Endodermal cell (in vitro differentiated cells): Measurements from ENCODE around the gene SLCO2A1. TPM values are rescaled to one million over a fixed set of nuclear protein-coding genes. Genes with fewer than 3 reads are reported as not detected.

Experiments used
- DNase-seq: peaks from one replicate; pipeline ENCODE4 v3.0.0-alpha.2; 2017
- H3K27ac ChIP-seq: 2 replicates; pipeline ENCODE4 v1.5.1; 2013; ENCODE audit warnings: mild to moderate bottlenecking, low read depth, low read length, moderate library complexity
- H3K27me3 ChIP-seq: 2 replicates; pipeline ENCODE4 v1.6.1; 2013; ENCODE audit warnings: mild to moderate bottlenecking, low read length, moderate library complexity; ENCODE audit not compliant: insufficient read depth, control insufficient read depth, poor library complexity, severe bottlenecking
- H3K36me3 ChIP-seq: 2 replicates; pipeline ENCODE4 v1.7.0; 2013; ENCODE audit warnings: mild to moderate bottlenecking, low read length, moderate library complexity; ENCODE audit not compliant: control insufficient read depth, insufficient read depth
- H3K4me1 ChIP-seq: one replicate; pipeline ENCODE4 v1.7.0; 2013; ENCODE audit warnings: low read length; ENCODE audit not compliant: control insufficient read depth, insufficient read depth
- H3K4me3 ChIP-seq: 2 replicates; pipeline ENCODE4 v1.5.1; 2013; ENCODE audit warnings: mild to moderate bottlenecking, low read length, moderate library complexity
- H3K9ac ChIP-seq: 2 replicates; pipeline ENCODE4 v1.6.1; 2013; ENCODE audit warnings: mild to moderate bottlenecking, low read length, moderate library complexity; ENCODE audit not compliant: poor library complexity, severe bottlenecking; ENCODE audit errors: extremely low read depth
- H3K9me3 ChIP-seq: 2 replicates; pipeline ENCODE4 v1.6.1; 2013; ENCODE audit warnings: mild to moderate bottlenecking, low read length, moderate library complexity; ENCODE audit not compliant: control insufficient read depth
- H3K27ac Mint-ChIP-seq: 2 replicates; pipeline ENCODE4 v1.8.0; 2020; ENCODE audit warnings: mixed read lengths
- H3K27me3 Mint-ChIP-seq: 2 replicates; pipeline ENCODE4 v1.8.0; 2021; ENCODE audit warnings: mild to moderate bottlenecking, mixed read lengths; ENCODE audit not compliant: insufficient read depth
- H3K36me3 Mint-ChIP-seq: 2 replicates; pipeline ENCODE4 v1.8.0; 2020; ENCODE audit warnings: low read depth, mixed read lengths
- H3K4me1 Mint-ChIP-seq: 2 replicates; pipeline ENCODE4 v1.8.0; 2020; ENCODE audit warnings: mixed read lengths
- H3K4me3 Mint-ChIP-seq: 2 replicates; pipeline ENCODE4 v1.8.0; 2020; ENCODE audit warnings: mild to moderate bottlenecking, moderate library complexity, mixed read lengths
- H3K9me3 Mint-ChIP-seq: 2 replicates; pipeline ENCODE4 v1.8.0; 2020; ENCODE audit warnings: mild to moderate bottlenecking, mixed read lengths
- CTCF ChIP-seq: fragments of 200-600 bp; sonication (generic); conservative IDR thresholded peaks from 2 replicates; pipeline ENCODE4 v1.5.0; 2021; ENCODE audit warnings: antibody characterized with exemption, mild to moderate bottlenecking
- WGBS, 2 experiments: methylation state at CpG; one replicate each; pipeline versions ENCODE4 v1.1.5 to v1.1.7; 2013; ENCODE audit warnings: missing lambda C conversion rate in 2 of 2, mixed read lengths in 1 of 2; ENCODE audit not compliant: insufficient coverage in 1 of 2, insufficient read length in 1 of 2; 5-methylcytosine and 5-hydroxymethylcytosine counted together
- total RNA-seq, 2 donors: library from RNA; stranded (reverse); fragmentation: NEBNext Ultra II Directional in 1 of 2; extraction: Animal tissue kit (Norgen Biotek cat#: 25700) in 1 of 2; gene quantifications; 2 replicates in 1 of 2; 3 replicates in 1 of 2; pipeline ENCODE4 v1.2.1, GENCODE V29; 2021

SLCO2A1 gene
- total RNA-seq, 2 donors from 2014 or later, result 126 to 134 TPM

- Histone ChIP-seq H3K27ac (no peak overlapping the region), H3K36me3 (no peaks in the 10 kb centered on the region), H3K9me3 (no peaks in the 10 kb centered on the region), H3K27me3 (peaks cover 14% of the 10 kb centered on the region), H3K4me1 (no peaks in the 10 kb centered on the region), H3K9ac (no peak overlapping the region), H3K4me3 (no peak overlapping the region)
- DNase-seq, result no peak
- H3K27me3 Mint-ChIP-seq, result peaks cover 27% of the 10 kb centered on the region
- no peak overlapping the region for H3K27ac Mint-ChIP-seq
- TF ChIP-seq CTCF, result no peak
- no peaks in the 10 kb centered on the region for H3K36me3 Mint-ChIP-seq
- peaks cover 12% of the 10 kb centered on the region for H3K4me1 Mint-ChIP-seq
- no peak overlapping the region for H3K4me3 Mint-ChIP-seq
- WGBS, 2 experiments, result 96 to 97% methylated on average over 3 of the region's 4 CpGs
- peaks cover 1% of the 10 kb centered on the region for H3K9me3 Mint-ChIP-seq
Observed at GRCh38 chr3:133924041-133924440, 105.7 kb downstream of the SLCO2A1 start.

GRCh38 chr3:133921592-133921991 is 108.1 kb downstream of the SLCO2A1 start:
- no peaks in the 10 kb centered on the region for H3K9me3 ChIP-seq
- H3K27ac ChIP-seq, result no peak overlapping the region
- H3K4me1 ChIP-seq, result no peaks in the 10 kb centered on the region
- H3K27me3 Mint-ChIP-seq, result peaks cover 16% of the 10 kb centered on the region
- H3K27ac Mint-ChIP-seq, result no peak overlapping the region
- no peaks in the 10 kb centered on the region for H3K36me3 Mint-ChIP-seq
- H3K9ac ChIP-seq, result no peak overlapping the region
- H3K27me3 ChIP-seq, result no peaks in the 10 kb centered on the region
- 95 to 100% methylated on average over 1 of the region's 1 CpG for WGBS, 2 experiments
- H3K4me3 ChIP-seq, result no peak overlapping the region
- peaks cover 2% of the 10 kb centered on the region for H3K4me1 Mint-ChIP-seq
- no peak for DNase-seq
- no peak overlapping the region for H3K4me3 Mint-ChIP-seq
- peaks cover 6% of the 10 kb centered on the region for H3K9me3 Mint-ChIP-seq
- H3K36me3 ChIP-seq, result no peaks in the 10 kb centered on the region
- no peak for TF ChIP-seq CTCF

GRCh38 chr3:133917144-133917543 is 112.6 kb downstream of the SLCO2A1 start:
- H3K4me3 ChIP-seq, result no peak overlapping the region
- H3K4me3 Mint-ChIP-seq, result no peak overlapping the region
- H3K27ac Mint-ChIP-seq, result no peak overlapping the region
- no peaks in the 10 kb centered on the region for H3K36me3 Mint-ChIP-seq
- peaks cover 6% of the 10 kb centered on the region for H3K9me3 Mint-ChIP-seq
- H3K9ac ChIP-seq, result no peak overlapping the region
- DNase-seq, result no peak
- H3K4me1 ChIP-seq, result peaks cover 10% of the 10 kb centered on the region
- H3K4me1 Mint-ChIP-seq, result peaks cover 8% of the 10 kb centered on the region
- H3K36me3 ChIP-seq, result no peaks in the 10 kb centered on the region
- H3K9me3 ChIP-seq, result no peaks in the 10 kb centered on the region
- peaks cover 5% of the 10 kb centered on the region for H3K27me3 Mint-ChIP-seq
- H3K27ac ChIP-seq, result no peak overlapping the region
- no peaks in the 10 kb centered on the region for H3K27me3 ChIP-seq
- TF ChIP-seq CTCF, result no peak
